ENCODE results near the gene ICAM2.
"Not testable (repeated sequence)": the region's sequence is repeated elsewhere in the genome, so short reads cannot be mapped to it uniquely, and the experiment has no call there.

The ICAM2 gene

GRCh38 chr17:64009571-64010402 lies 10.6 kb downstream of the ICAM2 start:
- DNase-seq (ENCODE audit: low read depth in 2 of 2), result no peak

GRCh38 chr17:64008830-64009229 lies 11.6 kb downstream of the ICAM2 start:
- no peak for DNase-seq (ENCODE audit: low read depth in 2 of 2)

GRCh38 chr17:64008346-64008745 lies 12.1 kb downstream of the ICAM2 start:
- no peak for DNase-seq (ENCODE audit: low read depth in 2 of 2)

- no peak for DNase-seq (ENCODE audit: low read depth in 2 of 2)
Measured at GRCh38 chr17:64007838-64008282, 12.6 kb downstream of the ICAM2 start.

GRCh38 chr17:64007089-64007837 lies 13.2 kb downstream of the ICAM2 start:
- not testable (repeated sequence) for DNase-seq (ENCODE audit: low read depth in 2 of 2)

GRCh38 chr17:64006361-64007088 lies 13.9 kb downstream of the ICAM2 start:
- DNase-seq (ENCODE audit: low read depth in 2 of 2), result no peak

- no peak for DNase-seq (ENCODE audit: low read depth in 2 of 2)
Measured at GRCh38 chr17:64005734-64006167, 14.7 kb downstream of the ICAM2 start.

- no peak for DNase-seq (ENCODE audit: low read depth in 2 of 2)
Measured at GRCh38 chr17:64004903-64005733, 15.3 kb downstream of the ICAM2 start.

GRCh38 chr17:64004218-64004770 lies 16.1 kb downstream of the ICAM2 start:
- no peak for DNase-seq (ENCODE audit: low read depth in 2 of 2)

- DNase-seq (ENCODE audit: low read depth in 2 of 2), result no peak
Measured at GRCh38 chr17:64003526-64004121, 16.8 kb downstream of the ICAM2 start.

GRCh38 chr17:64002658-64003525 lies 17.5 kb downstream of the ICAM2 start:
- no peak for DNase-seq (ENCODE audit: low read depth in 2 of 2)

- DNase-seq (ENCODE audit: low read depth in 2 of 2), result no peak
Measured at GRCh38 chr17:64001763-64002529, 18.5 kb downstream of the ICAM2 start.

- DNase-seq (ENCODE audit: low read depth in 2 of 2), result no peak
Measured at GRCh38 chr17:64001091-64001579, 19.3 kb downstream of the ICAM2 start.

GRCh38 chr17:63999680-64000531 lies 20.5 kb downstream of the ICAM2 start:
- DNase-seq (ENCODE audit: low read depth in 2 of 2), result no peak

- DNase-seq (ENCODE audit: low read depth in 2 of 2), result no peak
Measured at GRCh38 chr17:63998721-63999679, 21.4 kb downstream of the ICAM2 start.

GRCh38 chr17:63998050-63998720 lies 22.2 kb downstream of the ICAM2 start, which contains the start of gene PRR29:
Gene PRR29 (plus strand): TSS chr17:63998351. CDS start chr17:63998365, 14 bp downstream.
- DNase-seq (ENCODE audit: low read depth in 2 of 2), result peak; percentile 62
